OCI-M1 (cell line): ENCODE measurements around the gene CREG2.
A peak's percentile ranks its signal among the peaks of the same experiment; 100 is the strongest.

ENCODE experiments used
- DNase-seq: peaks from one replicate; lab custom pipeline; 2025; lab: John Stamatoyannopoulos, UW

The CREG2 gene

GRCh38 chr2:101307503-101307902 is 79.8 kb downstream of the CREG2 start:
- peak; percentile 35 for DNase-seq

GRCh38 chr2:101306410-101306809 is 80.9 kb downstream of the CREG2 start:
- peak; percentile 62 for DNase-seq

- no peak for DNase-seq
Measured at GRCh38 chr2:101305492-101306078, 81.7 kb downstream of the CREG2 start.

- no peak for DNase-seq
Measured at GRCh38 chr2:101305035-101305434, 82.3 kb downstream of the CREG2 start.

GRCh38 chr2:101303688-101304087 is 83.6 kb downstream of the CREG2 start:
- no peak for DNase-seq

GRCh38 chr2:101302016-101302415 is 85.3 kb downstream of the CREG2 start:
- no peak for DNase-seq

- no peak for DNase-seq
Measured at GRCh38 chr2:101300836-101301235, 86.5 kb downstream of the CREG2 start.

- no peak for DNase-seq
Measured at GRCh38 chr2:101300164-101300563, 87.1 kb downstream of the CREG2 start.

- DNase-seq = no peak
Measured at GRCh38 chr2:101299604-101300003, 87.7 kb downstream of the CREG2 start.

- no peak for DNase-seq
Measured at GRCh38 chr2:101297383-101297782, 89.9 kb downstream of the CREG2 start.

- DNase-seq = no peak
Measured at GRCh38 chr2:101296371-101296770, 90.9 kb downstream of the CREG2 start.

GRCh38 chr2:101295895-101296294 is 91.4 kb downstream of the CREG2 start:
- DNase-seq = no peak
